HEK293T (cell line): ENCODE data around the gene RPUSD1.

Experiments used
- CTCF ChIA-PET: fragments of 350-600 bp; formaldehyde crosslinking; extraction: SDS; loops from one replicate; lab custom pipeline; 2021; ENCODE audit warnings: antibody characterized with exemption, inconsistent platforms; lab: Yijun Ruan, JAX
- POLR2A ChIA-PET: fragments of 350-600 bp; formaldehyde crosslinking; extraction: SDS; loops from one replicate; lab custom pipeline; 2020; ENCODE audit warnings: antibody characterized with exemption, inconsistent platforms; lab: Yijun Ruan, JAX
- DNase-seq: peaks from one replicate; pipeline ENCODE4 v3.0.0; 2012; ENCODE audit warnings: mixed read lengths; ENCODE audit errors: extremely low spot score
- ARNT ChIP-seq: fragments of 450-650 bp; IDR thresholded peaks from 2 replicates; pipeline ENCODE4 v1.6.1; 2017; ENCODE audit warnings: mild to moderate bottlenecking
- BHLHE40 ChIP-seq: fragments of 450-650 bp; IDR thresholded peaks from 2 replicates; pipeline ENCODE4 v1.6.1; 2016; ENCODE audit warnings: mild to moderate bottlenecking, moderate library complexity, borderline replicate concordance
- CTBP1 ChIP-seq: fragments of 450-650 bp; IDR thresholded peaks from 2 replicates; pipeline ENCODE4 v1.6.1; 2016; ENCODE audit warnings: borderline replicate concordance
- ELF4 ChIP-seq: fragments of 450-650 bp; IDR thresholded peaks from 2 replicates; pipeline ENCODE4 v1.6.1; 2017; ENCODE audit warnings: antibody characterized with exemption
- FOXA1 ChIP-seq: fragments of 450-650 bp; IDR thresholded peaks from 2 replicates; pipeline ENCODE4 v1.6.1; 2016; ENCODE audit warnings: mild to moderate bottlenecking
- FOXK2 ChIP-seq: fragments of 450-650 bp; IDR thresholded peaks from 2 replicates; pipeline ENCODE4 v1.6.1; 2016; ENCODE audit warnings: mild to moderate bottlenecking
- FOXM1 ChIP-seq: fragments of 450-650 bp; IDR thresholded peaks from 2 replicates; pipeline ENCODE4 v1.6.1; 2017; ENCODE audit warnings: mild to moderate bottlenecking, borderline replicate concordance
- HDGF ChIP-seq: fragments of 450-650 bp; IDR thresholded peaks from 2 replicates; pipeline ENCODE4 v1.6.1; 2017; ENCODE audit warnings: antibody characterized with exemption, borderline replicate concordance
- L3MBTL2 ChIP-seq: fragments of 450-650 bp; conservative IDR thresholded peaks from 2 replicates; pipeline ENCODE4 v1.6.1; 2016; ENCODE audit warnings: mild to moderate bottlenecking
- LEF1 ChIP-seq: fragments of 450-650 bp; IDR thresholded peaks from 2 replicates; pipeline ENCODE4 v1.6.1; 2017; ENCODE audit warnings: mild to moderate bottlenecking, borderline replicate concordance
- NFRKB ChIP-seq: fragments of 450-650 bp; IDR thresholded peaks from 2 replicates; pipeline ENCODE4 v1.6.1; 2016; ENCODE audit warnings: mild to moderate bottlenecking, moderate library complexity
- PKNOX1 ChIP-seq: fragments of 450-650 bp; IDR thresholded peaks from 2 replicates; pipeline ENCODE4 v1.6.1; 2016
- SP1 ChIP-seq: fragments of 450-650 bp; IDR thresholded peaks from 2 replicates; pipeline ENCODE4 v1.6.1; 2017
- SUZ12 ChIP-seq: fragments of 450-650 bp; IDR thresholded peaks from 2 replicates; pipeline ENCODE4 v1.6.1; 2016; ENCODE audit warnings: mild to moderate bottlenecking
- TARDBP ChIP-seq: fragments of 450-650 bp; IDR thresholded peaks from 2 replicates; pipeline ENCODE4 v1.6.1; 2016
- ZNF384 ChIP-seq: fragments of 450-650 bp; IDR thresholded peaks from 2 replicates; pipeline ENCODE4 v1.6.1; 2016

Gene RPUSD1

GRCh38 chr16:801584-802363, 13.6 kb upstream of the RPUSD1 start:
- TF ChIP-seq ZNF384 (no peak), FOXK2 (no peak), BHLHE40 (no peak), ARNT (no peak), SUZ12 (no peak), L3MBTL2 (no peak), PKNOX1 (no peak), FOXM1 (no peak)
- CTCF ChIA-PET, result no interaction called here
- no peak for DNase-seq
- POLR2A ChIA-PET, result interaction anchor here (3.8 kb wide), 1 partner anchor 14 kb away, joined by 31 read pairs; the partner anchor contains the start of genes CHTF18 and RPUSD1

DNA sequence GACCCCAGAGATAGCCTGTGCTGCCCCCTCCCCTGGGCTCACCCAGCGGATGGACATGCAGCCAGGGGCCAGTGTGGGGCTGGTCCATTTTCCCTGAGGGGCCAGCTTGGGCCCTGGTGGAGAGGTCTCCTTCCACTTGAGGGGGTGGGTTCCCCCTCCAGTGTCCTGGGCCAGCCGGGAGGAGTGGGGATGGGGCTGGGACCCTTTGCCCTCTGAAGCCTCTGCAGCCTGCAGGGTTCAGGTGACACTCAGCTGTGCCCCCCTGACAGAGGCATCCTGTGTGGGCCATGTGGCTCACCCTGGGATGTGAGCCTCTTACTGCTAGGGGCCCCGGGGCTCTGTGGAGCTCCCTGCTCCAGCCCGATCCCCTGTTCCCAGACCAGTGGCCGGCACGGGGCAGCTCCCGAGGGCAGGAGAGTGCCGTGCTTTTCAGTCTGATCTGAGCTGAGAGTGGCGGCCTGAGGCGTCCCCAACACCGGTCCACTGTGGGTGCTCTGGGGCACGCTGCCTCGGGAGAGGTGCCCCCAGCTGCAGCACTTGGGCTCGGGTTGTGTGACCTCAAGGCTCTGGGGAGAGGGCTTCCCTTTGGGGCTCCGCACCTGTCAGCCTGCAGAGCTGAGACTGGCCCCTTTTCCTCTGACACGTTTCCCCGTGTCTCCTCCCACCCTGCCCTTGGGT, 12.8 kb upstream of the RPUSD1 start:
- ChIA-PET CTCF (no interaction called here), POLR2A (interaction anchor here (3.8 kb wide), 1 partner anchor 13 kb away, joined by 31 read pairs; the partner anchor contains the start of genes CHTF18 and RPUSD1)
- TF ChIP-seq L3MBTL2 (no peak), CTBP1 (no peak), BHLHE40 (no peak), NFRKB (no peak), SUZ12 (no peak), FOXM1 (no peak), ARNT (no peak), SP1 (no peak), LEF1 (no peak), FOXA1 (no peak), TARDBP (no peak)
- DNase-seq, result no peak

GRCh38 chr16:799948-800833, 12.0 kb upstream of the RPUSD1 start, which contains the start of gene GNG13:
Gene GNG13, minus strand, starts transcription at chr16:800734. Its CDS starts 1,657 bp downstream, at chr16:799077.
- CTCF ChIA-PET, result no interaction called here
- TF ChIP-seq HDGF, result no peak
- no peak for TF ChIP-seq PKNOX1
- TF ChIP-seq L3MBTL2, result no peak
- no peak for TF ChIP-seq FOXK2
- no peak for TF ChIP-seq FOXM1
- TF ChIP-seq ZNF384, result no peak
- TF ChIP-seq LEF1, result no peak
- TF ChIP-seq CTBP1, result no peak
- TF ChIP-seq TARDBP, result no peak
- no peak for TF ChIP-seq SUZ12
- no peak for TF ChIP-seq SP1
- TF ChIP-seq NFRKB, result no peak
- TF ChIP-seq ARNT, result no peak
- TF ChIP-seq ELF4, result no peak
- POLR2A ChIA-PET, result interaction anchor here (3.8 kb wide), 1 partner anchor 12 kb away, joined by 31 read pairs; the partner anchor contains the start of genes CHTF18 and RPUSD1
- DNase-seq, result no peak

DNA sequence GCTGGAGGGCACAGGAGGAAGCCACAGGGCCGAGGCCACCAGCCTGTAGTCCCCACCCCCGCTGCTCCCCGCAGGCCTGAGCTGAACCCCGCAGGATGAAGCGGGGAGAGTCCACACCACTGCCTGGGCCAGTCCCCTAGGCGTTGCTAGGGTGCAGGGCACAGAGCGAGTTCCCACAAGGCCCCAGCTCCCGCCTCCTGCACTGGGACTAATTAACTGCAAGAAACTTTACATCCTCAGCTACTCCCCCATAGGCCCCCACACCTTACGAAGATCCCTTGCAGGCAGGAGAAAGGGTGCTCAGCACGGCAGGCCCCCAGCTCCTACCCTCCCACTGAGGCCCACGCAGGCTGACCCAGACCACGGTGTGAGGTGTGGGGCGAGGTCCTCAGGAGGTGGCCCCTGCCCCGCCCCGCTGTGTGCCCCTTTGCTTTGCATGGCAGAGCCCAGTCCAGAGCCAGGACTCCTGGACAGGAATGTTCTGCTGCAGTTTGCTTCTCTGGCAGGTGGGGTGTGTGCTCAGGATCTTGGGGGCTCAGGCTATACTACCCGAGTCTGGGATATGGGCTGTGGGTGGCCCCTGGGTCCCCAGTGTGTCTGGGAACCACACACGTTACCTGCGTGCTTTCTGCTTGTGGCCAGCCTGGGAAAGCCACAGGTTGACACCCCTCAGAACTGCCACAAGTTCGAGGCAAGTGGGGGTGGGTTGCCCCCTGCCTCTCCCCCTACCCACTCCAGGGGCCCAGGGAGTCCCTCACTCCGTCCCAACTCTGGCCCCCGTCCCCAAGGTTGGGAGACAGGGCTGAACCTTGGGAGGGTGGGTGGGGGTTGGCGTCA, 11.1 kb upstream of the RPUSD1 start:
- ChIA-PET POLR2A (interaction anchor here (1.1 to 3.8 kb wide), 3 partner anchors 9 to 80 kb away, joined by 3 to 31 read pairs (median 5); partner anchors contain the start of genes CHTF18 and RPUSD1), CTCF (no interaction called here)
- no peak for DNase-seq
- TF ChIP-seq LEF1, result no peak

- no peak for DNase-seq
- CTCF ChIA-PET, result no interaction called here
- POLR2A ChIA-PET, result interaction anchor here (1.1 to 3.8 kb wide), 3 partner anchors 9 to 79 kb away, joined by 3 to 31 read pairs (median 5); partner anchors contain the start of genes CHTF18 and RPUSD1
- no peak for TF ChIP-seq LEF1
- no peak for TF ChIP-seq L3MBTL2
- no peak for TF ChIP-seq FOXM1
- TF ChIP-seq FOXA1, result no peak
- TF ChIP-seq ZNF384, result no peak
- TF ChIP-seq PKNOX1, result no peak
- TF ChIP-seq ARNT, result no peak
- TF ChIP-seq HDGF, result no peak
- no peak for TF ChIP-seq NFRKB
Observed at GRCh38 chr16:798666-799065, 10.5 kb upstream of the RPUSD1 start.
